ENCODE measurements around the gene HS2ST1. TPM values are rescaled to one million over a fixed set of nuclear protein-coding genes. Genes with fewer than 3 reads are reported as not detected.
"Not testable (repeated sequence)": the region's sequence is repeated elsewhere in the genome, so short reads cannot be mapped to it uniquely, and the experiment has no call there.

Gene HS2ST1
- total RNA-seq, 1 donor from 2014 or later: 19.0 TPM

DNA sequence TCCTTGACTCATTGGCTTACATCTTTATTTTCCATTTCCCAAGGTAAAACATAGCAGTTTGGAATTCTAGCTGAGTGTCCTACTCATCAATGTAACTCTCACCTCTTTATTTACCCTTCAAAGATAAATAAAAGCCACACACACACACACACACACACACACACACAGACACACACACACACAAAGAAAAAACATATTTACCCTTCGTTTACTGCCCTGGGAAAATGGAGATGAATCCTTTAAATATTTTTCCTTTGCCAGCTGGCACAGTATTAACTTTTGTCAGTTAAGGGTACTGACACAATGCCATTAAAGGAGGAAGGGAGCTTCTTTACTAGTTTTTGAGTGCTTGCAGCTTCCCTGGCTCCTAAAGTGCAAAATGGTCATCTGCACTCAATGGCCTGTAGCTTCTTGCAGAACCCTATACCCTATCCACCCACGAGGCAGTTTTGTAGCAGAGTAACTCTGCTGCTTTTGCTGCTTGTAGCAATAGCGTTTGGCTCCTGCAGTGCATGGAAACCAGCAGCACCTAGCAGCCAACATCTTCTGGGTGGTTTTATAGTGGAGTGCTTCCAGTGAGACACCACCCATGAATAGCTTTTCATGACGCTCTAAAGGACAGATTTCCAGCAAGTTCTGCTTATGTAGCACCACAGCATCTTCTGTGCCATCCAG lies 103.7 kb downstream of the HS2ST1 start:
- FAIRE-seq (no peak), DNase-seq (ENCODE audit: low read depth) (no peak)
- no peaks in the 10 kb centered on the region for H3K36me3 ChIP-seq (ENCODE audit: control insufficient read depth, insufficient read depth, low read length)
- TF ChIP-seq CTCF (IDR thresholded peaks at IDR 0.05; ENCODE audit: insufficient read depth, low read length, severe bottlenecking): no peak
- H3K4me3 ChIP-seq (ENCODE audit: low read depth, low read length): no peak overlapping the region
- no peaks in the 10 kb centered on the region for H3K27me3 ChIP-seq (ENCODE audit: control insufficient read depth, insufficient read depth, low read length)

DNA sequence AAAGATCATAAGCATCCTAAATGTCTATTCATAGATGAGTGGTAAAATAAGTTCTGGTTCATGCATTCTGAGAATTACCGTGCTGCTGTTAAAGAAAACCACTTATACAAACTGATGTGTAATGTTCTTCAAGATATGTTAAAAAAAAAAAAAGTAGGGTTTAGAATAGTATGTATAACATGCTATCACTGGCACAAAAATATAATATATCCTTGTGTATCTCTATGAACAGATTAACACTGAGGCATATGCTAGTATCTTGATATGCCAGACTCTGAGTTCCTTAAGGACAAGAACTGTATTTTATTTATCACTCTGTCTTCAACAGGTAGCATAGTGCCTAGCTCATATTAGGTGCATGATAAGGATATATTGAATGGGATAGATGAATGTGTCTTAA lies 108.9 kb downstream of the HS2ST1 start:
- no peak overlapping the region for H3K4me3 ChIP-seq (ENCODE audit: low read depth, low read length)
- H3K27me3 ChIP-seq (ENCODE audit: control insufficient read depth, insufficient read depth, low read length): no peaks in the 10 kb centered on the region
- no peak for TF ChIP-seq CTCF (IDR thresholded peaks at IDR 0.05; ENCODE audit: insufficient read depth, low read length, severe bottlenecking)
- DNase-seq (ENCODE audit: low read depth): no peak
- no peak for FAIRE-seq
- H3K36me3 ChIP-seq (ENCODE audit: control insufficient read depth, insufficient read depth, low read length): no peaks in the 10 kb centered on the region

DNA sequence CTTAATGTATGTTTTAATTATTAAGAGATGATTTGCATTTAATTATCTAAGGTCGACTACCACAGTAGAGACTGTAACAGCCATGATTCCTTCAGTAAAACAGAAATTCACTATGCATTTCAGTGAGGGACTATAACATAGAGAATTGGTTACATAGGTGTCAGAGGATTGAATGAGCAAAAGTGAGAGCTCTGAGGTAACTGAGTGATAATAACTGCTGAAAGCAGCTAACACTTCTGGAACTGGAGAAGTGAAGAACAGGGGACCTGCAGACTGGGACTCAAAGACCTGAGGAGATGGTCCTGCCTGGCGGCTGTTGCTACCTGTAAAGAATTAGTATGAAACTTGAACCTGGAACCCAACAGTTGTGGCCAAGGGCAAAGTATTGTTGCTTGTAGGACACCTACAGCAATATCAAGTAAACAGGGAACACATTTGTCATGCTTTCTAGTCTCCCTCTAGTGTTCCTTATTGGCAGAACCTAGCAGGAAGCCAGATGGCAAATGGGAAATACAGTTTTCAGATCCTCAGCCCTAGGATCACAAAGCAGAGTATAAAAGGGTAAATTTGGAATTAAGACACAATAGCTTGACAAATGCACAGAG lies 110.6 kb downstream of the HS2ST1 start:
- Histone ChIP-seq H3K36me3 (ENCODE audit: control insufficient read depth, insufficient read depth, low read length) (no peaks in the 10 kb centered on the region), H3K4me3 (ENCODE audit: low read depth, low read length) (no peak overlapping the region), H3K27me3 (ENCODE audit: control insufficient read depth, insufficient read depth, low read length) (no peaks in the 10 kb centered on the region)
- peak; percentile 63 for TF ChIP-seq CTCF (IDR thresholded peaks at IDR 0.05; ENCODE audit: insufficient read depth, low read length, severe bottlenecking)
- FAIRE-seq (no peak), DNase-seq (ENCODE audit: low read depth) (peak; percentile 55)

DNA sequence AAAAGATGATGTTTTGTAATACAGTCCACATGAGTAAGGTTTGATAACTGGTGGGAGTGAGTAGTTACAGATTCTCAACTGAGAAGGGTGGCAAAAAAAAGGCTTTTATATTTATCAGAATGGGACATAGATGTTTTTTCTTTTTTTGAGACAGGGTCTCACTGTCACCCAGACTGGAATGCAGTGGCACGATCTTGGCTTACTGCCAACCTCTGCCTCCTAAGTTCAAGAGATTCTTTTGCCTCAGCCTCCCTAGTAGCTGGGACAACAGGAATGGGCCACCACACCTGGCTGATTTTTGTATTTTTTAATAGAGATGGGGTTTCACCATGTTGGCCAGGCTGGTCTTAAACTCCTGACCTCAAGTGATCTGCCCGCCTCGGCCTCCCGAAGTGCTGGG lies 113.1 kb downstream of the HS2ST1 start:
- H3K4me3 ChIP-seq (ENCODE audit: low read depth, low read length); DNase-seq (ENCODE audit: low read depth); FAIRE-seq: not testable (repeated sequence)

GRCh38 chr1:87028576-87028975 lies 114.1 kb downstream of the HS2ST1 start:
- FAIRE-seq: no peak
- TF ChIP-seq CTCF (IDR thresholded peaks at IDR 0.05; ENCODE audit: insufficient read depth, low read length, severe bottlenecking): no peak
- no peaks in the 10 kb centered on the region for H3K36me3 ChIP-seq (ENCODE audit: control insufficient read depth, insufficient read depth, low read length)

More for the DNA sequence above, 113.1 kb downstream of the HS2ST1 start:
- H3K27me3 ChIP-seq (ENCODE audit: control insufficient read depth, insufficient read depth, low read length); H3K36me3 ChIP-seq (ENCODE audit: control insufficient read depth, insufficient read depth, low read length): not testable (repeated sequence)

GRCh38 chr1:87030740-87031690 lies 116.6 kb downstream of the HS2ST1 start:
- H3K4me3 ChIP-seq (ENCODE audit: low read depth, low read length): no peak overlapping the region
- TF ChIP-seq CTCF (IDR thresholded peaks at IDR 0.05; ENCODE audit: insufficient read depth, low read length, severe bottlenecking): no peak
- no peaks in the 10 kb centered on the region for H3K27me3 ChIP-seq (ENCODE audit: control insufficient read depth, insufficient read depth, low read length)
- no peak for DNase-seq (ENCODE audit: low read depth)
- FAIRE-seq: no peak
- H3K36me3 ChIP-seq (ENCODE audit: control insufficient read depth, insufficient read depth, low read length): no peaks in the 10 kb centered on the region

More at GRCh38 chr1:87028576-87028975, 114.1 kb downstream of the HS2ST1 start:
- no peak for DNase-seq (ENCODE audit: low read depth)
- Histone ChIP-seq H3K27me3 (ENCODE audit: control insufficient read depth, insufficient read depth, low read length) (no peaks in the 10 kb centered on the region), H3K4me3 (ENCODE audit: low read depth, low read length) (no peak overlapping the region)
